Common myeloid progenitor, CD34-positive (primary cell): ENCODE measurements around the gene MEGF10.

Source experiments
- CTCF ChIA-PET: fragments of 350-600 bp; sonication (Branson Sonifier 250); formaldehyde crosslinking; loops from one replicate; lab custom pipeline; 2021; ENCODE audit warnings: antibody characterized with exemption; lab: Charles Lee
- POLR2A ChIA-PET: fragments of 350-600 bp; sonication (Branson Sonifier 250); formaldehyde crosslinking; loops from one replicate; lab custom pipeline; 2021; ENCODE audit warnings: antibody characterized with exemption; lab: Charles Lee
- DNase-seq, 3 donors: peaks; one replicate each; pipeline versions ENCODE4 v3.0.0 to v3.0.0-alpha.2; 2013
- H3K27ac ChIP-seq, 2 experiments: 1 replicate in 1 of 2; 2 replicates in 1 of 2; pipeline ENCODE4 v1.7.0; 2013; ENCODE audit warnings: inconsistent platforms in 2 of 2, low read length in 2 of 2, mild to moderate bottlenecking in 2 of 2, low read depth in 1 of 2, moderate library complexity in 1 of 2; ENCODE audit not compliant: severe bottlenecking in 2 of 2, insufficient read depth in 1 of 2, poor library complexity in 1 of 2
- H3K27me3 ChIP-seq, 5 experiments: replicated peaks in 2 of 5; 1 replicate in 3 of 5; 2 replicates in 2 of 5; pipeline versions ENCODE4 v1.6.1 to v1.7.0; 2013; ENCODE audit warnings: low read length in 4 of 5, mild to moderate bottlenecking in 2 of 5, moderate library complexity in 2 of 5, inconsistent platforms in 1 of 5; ENCODE audit not compliant: insufficient read depth in 5 of 5, control insufficient read depth in 4 of 5
- H3K36me3 ChIP-seq, 4 experiments: 1 replicate in 2 of 4; 2 replicates in 2 of 4; pipeline versions ENCODE4 v1.6.1 to v1.7.0; 2013; ENCODE audit warnings: low read length in 3 of 4, control low read depth in 1 of 4, mild to moderate bottlenecking in 1 of 4; ENCODE audit not compliant: control insufficient read depth in 4 of 4, insufficient read depth in 4 of 4
- H3K4me1 ChIP-seq, 4 experiments: 1 replicate in 3 of 4; 2 replicates in 1 of 4; pipeline versions ENCODE4 v1.6.1 to v1.7.1; 2013; ENCODE audit warnings: low read length in 3 of 4, mild to moderate bottlenecking in 3 of 4, control low read depth in 1 of 4, inconsistent platforms in 1 of 4, moderate library complexity in 1 of 4; ENCODE audit not compliant: control insufficient read depth in 4 of 4, insufficient read depth in 4 of 4; ENCODE audit errors: control extremely low read depth in 1 of 4
- H3K4me3 ChIP-seq, 7 experiments: 1 replicate in 4 of 7; 2 replicates in 3 of 7; pipeline versions ENCODE4 v1.5.1 to v1.7.0; 2013; ENCODE audit warnings: mild to moderate bottlenecking in 7 of 7, low read length in 6 of 7, moderate library complexity in 6 of 7, inconsistent platforms in 2 of 7, low read depth in 2 of 7, control low read depth in 1 of 7; ENCODE audit not compliant: insufficient read depth in 4 of 7, control insufficient read depth in 1 of 7; ENCODE audit errors: extremely low read depth in 1 of 7
- H3K9me3 ChIP-seq, 5 experiments: 1 replicate in 4 of 5; 2 replicates in 1 of 5; pipeline versions ENCODE4 v1.6.1 to v1.7.1; 2013; ENCODE audit warnings: low read length in 4 of 5, mild to moderate bottlenecking in 2 of 5, inconsistent platforms in 1 of 5, low read depth in 1 of 5, moderate library complexity in 1 of 5; ENCODE audit not compliant: control insufficient read depth in 4 of 5, insufficient read depth in 2 of 5; ENCODE audit errors: control extremely low read depth in 1 of 5
- WGBS: methylation state at CpG from one replicate; pipeline ENCODE4 v1.1.5; 2013; ENCODE audit not compliant: insufficient coverage; 5-methylcytosine and 5-hydroxymethylcytosine counted together

MEGF10 gene

DNA sequence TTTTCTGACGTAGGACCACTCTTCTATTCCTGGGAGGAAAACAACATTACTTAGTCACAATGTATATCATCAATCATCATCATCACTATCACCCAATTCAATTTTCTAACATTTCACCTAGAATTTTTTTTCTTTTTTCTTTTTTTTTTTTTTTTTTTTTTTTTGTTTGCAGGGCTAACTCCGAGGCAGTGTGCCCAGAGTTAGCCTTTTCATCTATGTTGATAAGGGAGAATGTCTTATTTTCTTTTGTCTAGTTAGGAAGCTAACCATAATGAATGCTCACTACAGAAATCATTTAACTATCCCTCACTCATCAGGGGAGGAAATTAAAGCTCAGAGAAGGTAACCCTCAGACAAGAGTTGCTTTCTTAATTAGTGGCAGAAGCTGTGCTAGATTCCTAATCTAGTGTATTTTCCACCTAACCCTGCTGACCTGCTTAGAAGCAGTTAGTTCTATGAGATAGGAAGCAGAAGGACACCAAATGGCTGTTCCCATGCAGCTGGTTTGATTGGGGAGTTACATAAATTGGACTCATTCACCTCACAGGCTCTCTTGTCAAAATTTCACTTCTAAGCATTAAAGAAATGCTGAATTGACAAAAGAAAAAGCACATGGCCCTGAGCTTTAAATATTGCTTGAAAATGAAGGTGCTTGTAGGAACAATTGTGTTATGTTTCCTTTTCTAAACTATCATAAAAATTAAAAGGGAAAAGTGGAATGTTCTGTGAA lies 218.2 kb downstream of the MEGF10 start:
- H3K36me3 ChIP-seq, result no peaks in the 10 kb centered on the region
- CTCF ChIA-PET, result interaction anchor here (0.9 to 1.2 kb wide), 3 partner anchors 10 to 19 kb away, joined by 3 to 4 read pairs (median 3); no protein-coding TSS in a partner anchor
- WGBS, result 100% methylated on average over 1 of the region's 2 CpGs
- no peak overlapping the region for H3K4me3 ChIP-seq
- H3K4me1 ChIP-seq, result peaks cover 0 to 18% (median 4%) of the 10 kb centered on the region in 4 experiments
- DNase-seq, result no peak
- POLR2A ChIA-PET, result no interaction called here
- no peaks in the 10 kb centered on the region for H3K27me3 ChIP-seq
- H3K27ac ChIP-seq, result no peak overlapping the region
- H3K9me3 ChIP-seq, result no peaks in the 10 kb centered on the region
